Measurements from ENCODE around the gene WARS2. TPM values are rescaled to one million over a fixed set of nuclear protein-coding genes. Genes with fewer than 3 reads are reported as not detected.

The WARS2 gene
- total RNA-seq, 2 experiments from 2014 or later, result 7.0 to 11.0 TPM

- ChIA-PET POLR2A (no interaction called here), CTCF (ENCODE audit: unreplicated experiment) (no interaction called here)
- BruUV-seq (replicated peaks), result no TSS peak
- Histone ChIP-seq H3K79me2 (ENCODE audit: insufficient read depth, low read depth, low read length) (no peaks in the 10 kb centered on the region), H3K9me3 (ENCODE audit: low read length) (no peaks in the 10 kb centered on the region), H4K20me1 (ENCODE audit: insufficient read depth, low read length) (no peaks in the 10 kb centered on the region), H3K36me3 (ENCODE audit: insufficient read depth, low read length) (no peaks in the 10 kb centered on the region), H3K4me1 (ENCODE audit: insufficient read depth, low read length, poor library complexity, severe bottlenecking) (no peaks in the 10 kb centered on the region), H3K27ac (ENCODE audit: low read depth, low read length, poor library complexity, severe bottlenecking) (no peak overlapping the region), H3K4me3 (ENCODE audit: low read depth, low read length, poor library complexity, severe bottlenecking) (no peak overlapping the region), H3K9me2 (ENCODE audit: insufficient read depth, low read length) (no peaks in the 10 kb centered on the region), H2AFZ (ENCODE audit: low read length) (no peak overlapping the region), H3K4me2 (ENCODE audit: low read length) (no peak overlapping the region)
- no peak for TF ChIP-seq EZH2phosphoT487 (IDR thresholded peaks at IDR 0.05; ENCODE audit: borderline replicate concordance, low read depth, low read length)
- no peak for TF ChIP-seq CTCF (conservative IDR thresholded peaks at IDR 0.05; ENCODE audit: low read length)
- no peak for DNase-seq (ENCODE audit: low spot score)
- intact Hi-C loops (cut with micrococcal nuclease; ENCODE audit: unreplicated experiment), result no loop called here
Observed at GRCh38 chr1:119101563-119101962, 38.9 kb downstream of the WARS2 start.

GRCh38 chr1:119099775-119100174, 40.7 kb downstream of the WARS2 start:
- no peaks in the 10 kb centered on the region for H3K9me2 ChIP-seq (ENCODE audit: insufficient read depth, low read length)
- no peak overlapping the region for H3K27ac ChIP-seq (ENCODE audit: low read depth, low read length, poor library complexity, severe bottlenecking)
- no peak for DNase-seq (ENCODE audit: low spot score)
- no peak overlapping the region for H2AFZ ChIP-seq (ENCODE audit: low read length)
- CTCF ChIA-PET (ENCODE audit: unreplicated experiment), result no interaction called here
- no peak overlapping the region for H3K4me2 ChIP-seq (ENCODE audit: low read length)
- H3K79me2 ChIP-seq (ENCODE audit: insufficient read depth, low read depth, low read length), result no peaks in the 10 kb centered on the region
- BruUV-seq (replicated peaks), result no TSS peak
- H3K4me3 ChIP-seq (ENCODE audit: low read depth, low read length, poor library complexity, severe bottlenecking), result no peak overlapping the region
- intact Hi-C loops (cut with micrococcal nuclease; ENCODE audit: unreplicated experiment), result no loop called here
- no peaks in the 10 kb centered on the region for H3K9me3 ChIP-seq (ENCODE audit: low read length)
- no peaks in the 10 kb centered on the region for H3K36me3 ChIP-seq (ENCODE audit: insufficient read depth, low read length)
- H3K4me1 ChIP-seq (ENCODE audit: insufficient read depth, low read length, poor library complexity, severe bottlenecking), result no peaks in the 10 kb centered on the region
- TF ChIP-seq EZH2phosphoT487 (IDR thresholded peaks at IDR 0.05; ENCODE audit: borderline replicate concordance, low read depth, low read length) (no peak), CTCF (conservative IDR thresholded peaks at IDR 0.05; ENCODE audit: low read length) (no peak)
- POLR2A ChIA-PET, result no interaction called here
- no peaks in the 10 kb centered on the region for H4K20me1 ChIP-seq (ENCODE audit: insufficient read depth, low read length)

- Histone ChIP-seq H3K36me3 (ENCODE audit: insufficient read depth, low read length) (no peaks in the 10 kb centered on the region), H3K27ac (ENCODE audit: low read depth, low read length, poor library complexity, severe bottlenecking) (no peak overlapping the region), H3K4me3 (ENCODE audit: low read depth, low read length, poor library complexity, severe bottlenecking) (no peak overlapping the region), H3K9me2 (ENCODE audit: insufficient read depth, low read length) (no peaks in the 10 kb centered on the region), H4K20me1 (ENCODE audit: insufficient read depth, low read length) (no peaks in the 10 kb centered on the region), H3K4me2 (ENCODE audit: low read length) (no peak overlapping the region), H3K4me1 (ENCODE audit: insufficient read depth, low read length, poor library complexity, severe bottlenecking) (no peaks in the 10 kb centered on the region), H2AFZ (ENCODE audit: low read length) (no peak overlapping the region), H3K9me3 (ENCODE audit: low read length) (no peaks in the 10 kb centered on the region), H3K79me2 (ENCODE audit: insufficient read depth, low read depth, low read length) (no peaks in the 10 kb centered on the region)
- DNase-seq (ENCODE audit: low spot score), result no peak
- CTCF ChIA-PET (ENCODE audit: unreplicated experiment), result no interaction called here
- no peak for TF ChIP-seq CTCF (conservative IDR thresholded peaks at IDR 0.05; ENCODE audit: low read length)
- TF ChIP-seq EZH2phosphoT487 (IDR thresholded peaks at IDR 0.05; ENCODE audit: borderline replicate concordance, low read depth, low read length), result no peak
- intact Hi-C loops (cut with micrococcal nuclease; ENCODE audit: unreplicated experiment), result no loop called here
- POLR2A ChIA-PET, result no interaction called here
- BruUV-seq (replicated peaks), result no TSS peak
Observed at GRCh38 chr1:119097380-119097779, 43.1 kb downstream of the WARS2 start.
